Stimulated activated CD8-positive, alpha-beta memory T cell treated with anti-CD3 and anti-CD28 coated beads, Interleukin-7, amount 100 ng/mL, for 48 hours (primary cell): ENCODE data around the gene NUMBL.

Source experiments
- DNase-seq, 2 donors: peaks; one replicate each; pipeline ENCODE4 v3.0.0-alpha.2; 2020; ENCODE audit warnings: low read depth in 1 of 2; ENCODE audit errors: extremely low read depth in 1 of 2

The NUMBL gene

DNA sequence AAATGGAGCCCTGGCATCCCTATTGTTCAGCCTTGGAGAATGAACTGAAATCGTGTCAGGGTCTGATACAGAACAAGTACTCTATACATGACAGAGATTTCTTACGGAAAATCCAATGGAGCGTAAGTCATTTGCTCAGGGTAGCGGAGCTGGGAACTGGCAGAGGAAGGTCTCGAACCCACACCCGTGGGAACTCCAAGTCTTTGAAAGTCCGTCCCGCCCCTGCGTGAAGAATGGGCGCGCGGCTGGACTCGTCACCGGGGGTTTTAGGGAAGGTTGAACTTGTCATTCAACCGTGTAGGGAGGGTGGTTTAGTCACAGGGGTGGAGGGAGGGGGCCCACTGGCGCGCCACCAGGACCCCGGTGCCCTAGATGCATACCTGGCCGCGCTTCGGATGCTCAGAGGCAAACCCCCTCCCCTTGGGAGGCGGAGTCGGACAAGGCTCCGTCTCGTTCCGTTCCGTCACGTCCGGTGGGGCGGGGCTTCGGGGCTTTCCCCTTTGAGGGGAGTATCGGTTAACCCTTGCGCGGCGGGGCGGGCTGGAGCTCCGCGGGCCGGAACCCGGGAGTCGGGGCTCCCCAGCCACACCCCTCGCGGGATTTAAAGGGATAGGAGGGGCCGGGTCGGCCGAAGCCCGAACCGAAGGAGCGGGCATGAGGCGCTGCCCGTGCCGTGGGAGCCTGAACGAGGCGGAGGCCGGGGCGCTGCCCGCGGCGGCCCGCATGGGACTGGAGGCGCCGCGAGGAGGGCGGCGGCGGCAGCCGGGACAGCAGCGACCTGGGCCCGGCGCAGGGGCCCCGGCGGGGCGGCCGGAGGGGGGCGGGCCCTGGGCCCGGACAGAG lies 26.3 kb upstream of the NUMBL start, which contains the start of the genes COQ8B and ITPKC:
Gene COQ8B (minus strand): TSS at position 405 of the 843 bp plus-strand sequence. CDS start 2,254 bp downstream, outside the sequence.
Gene ITPKC (plus strand): TSS at position 631 of the 843 bp plus-strand sequence. CDS start 24 bp downstream, at position 655.
- DNase-seq, result peak; percentile 99 to 100

DNA sequence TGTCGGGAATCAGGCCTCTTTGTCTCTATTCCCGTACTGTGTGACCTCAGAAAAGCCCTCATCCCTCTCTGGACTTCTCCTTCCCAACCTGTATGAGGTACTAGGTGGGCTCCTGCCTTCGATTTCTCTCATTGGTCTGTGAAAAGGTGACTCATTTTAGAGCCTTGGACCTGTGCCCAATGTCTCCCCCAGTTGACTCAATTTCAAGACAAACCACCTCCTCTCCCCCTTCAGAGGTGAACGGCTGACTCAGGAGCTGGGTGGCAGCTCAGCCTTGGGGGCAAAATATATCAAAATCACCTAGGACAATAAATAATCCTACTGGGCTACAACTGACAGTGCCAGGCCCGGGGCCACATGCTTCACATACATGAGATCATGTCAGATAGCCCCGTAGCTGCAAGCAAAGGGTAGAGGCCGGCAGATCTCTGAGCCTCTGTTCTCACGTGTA lies 25.6 kb upstream of the NUMBL start:
- peak; percentile 39 to 80 for DNase-seq

DNA sequence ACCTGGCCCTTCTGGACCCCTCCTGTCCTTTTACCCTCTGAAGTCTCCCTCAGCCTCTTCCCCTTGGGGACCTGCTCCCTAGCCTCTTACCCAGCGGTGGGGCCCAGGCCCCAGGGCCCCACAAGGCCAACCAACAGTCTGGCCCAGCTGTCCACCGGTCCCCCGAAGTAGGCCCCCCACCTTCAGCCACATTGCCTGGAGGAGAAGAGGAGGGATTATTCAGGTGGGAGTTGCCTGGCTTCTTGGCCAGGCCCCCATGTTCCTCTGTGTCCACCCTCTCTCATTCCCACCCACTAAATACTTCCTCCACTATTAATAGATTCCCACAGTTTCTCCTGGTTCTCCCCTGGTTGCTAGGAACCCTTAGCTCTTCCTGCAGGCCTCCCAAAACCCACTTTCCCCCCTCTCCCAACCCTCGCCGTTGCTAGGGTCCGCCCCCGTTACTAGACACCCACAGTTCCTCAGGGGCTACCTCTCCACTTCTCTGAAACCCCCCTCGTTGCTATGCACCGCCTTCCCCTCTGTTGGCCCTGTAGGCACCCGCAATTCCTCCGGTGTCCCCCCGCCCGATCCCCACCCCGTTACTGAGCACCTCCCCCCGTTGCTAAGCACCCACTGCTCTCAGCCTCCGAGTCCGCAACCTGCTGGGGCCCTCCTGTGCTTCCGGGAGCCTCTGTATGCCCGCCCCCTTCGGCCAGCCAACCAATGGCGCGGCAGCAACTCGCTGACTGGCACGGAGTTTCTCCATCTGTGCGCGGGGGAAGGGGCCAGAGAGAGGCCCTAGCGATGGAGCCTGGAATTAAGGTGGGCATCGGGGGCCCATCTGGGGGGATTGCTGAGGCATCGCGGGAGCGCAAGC lies 24.2 kb upstream of the NUMBL start:
- peak; percentile 86 to 90 for DNase-seq

DNA sequence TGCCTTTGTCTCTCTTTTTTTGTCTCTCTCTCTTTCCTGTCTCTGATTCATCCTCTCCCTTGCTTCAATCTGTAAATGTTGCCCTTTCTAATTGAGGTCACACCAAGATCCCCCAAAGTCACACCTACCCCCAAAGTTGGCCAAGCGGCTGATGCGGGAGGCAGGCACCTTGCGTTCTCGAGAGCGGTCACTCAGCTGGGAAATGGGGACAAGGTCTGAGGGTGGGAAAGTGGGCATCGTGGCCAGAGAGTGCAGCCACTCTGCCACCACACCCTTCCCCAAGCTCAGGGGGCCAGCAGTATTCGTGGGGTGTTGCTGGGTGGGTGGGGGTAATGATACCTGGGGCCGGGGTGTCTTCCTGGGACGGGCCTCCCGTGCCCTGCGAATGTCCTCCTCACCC lies 23.5 kb upstream of the NUMBL start:
- DNase-seq, result no peak

DNA sequence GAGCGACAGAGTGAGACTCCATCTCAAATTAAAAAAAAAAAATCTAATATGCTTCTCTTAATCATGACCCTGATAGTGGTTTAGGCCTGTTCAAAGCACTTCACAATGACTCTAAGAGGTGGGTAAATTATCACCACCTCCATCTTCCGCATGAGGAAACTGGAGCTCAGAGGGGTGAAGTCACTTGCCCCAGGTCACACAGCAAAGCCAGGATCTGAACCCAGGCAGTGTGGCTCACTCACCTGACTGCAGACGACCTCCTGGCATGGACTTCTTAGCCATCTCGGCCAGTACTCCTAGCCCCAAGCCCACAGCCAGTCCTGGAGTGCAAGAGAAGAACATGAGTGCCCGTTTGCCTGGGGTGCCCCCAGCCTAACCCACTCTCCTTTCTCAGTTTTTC lies 19.4 kb upstream of the NUMBL start:
- no peak for DNase-seq

DNA sequence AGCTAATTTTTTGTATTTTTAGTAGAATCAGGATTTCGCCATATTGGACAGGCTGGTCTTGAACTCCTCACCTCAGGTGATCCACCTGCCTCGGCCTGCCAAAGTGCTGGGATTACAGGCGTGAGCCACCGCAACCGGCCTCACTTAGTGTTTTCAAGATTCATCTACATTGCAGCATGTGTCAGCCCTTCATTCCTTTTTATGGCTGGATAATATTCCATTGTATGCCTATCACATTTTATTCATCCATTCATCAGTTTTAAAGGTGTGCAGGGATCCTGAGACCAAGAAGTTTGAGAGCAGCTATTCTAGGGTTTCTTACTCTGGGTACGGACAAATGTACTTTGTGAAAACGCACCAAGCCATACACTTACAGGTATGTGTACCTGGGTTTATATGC lies 17.2 kb upstream of the NUMBL start:
- DNase-seq, result no peak

DNA sequence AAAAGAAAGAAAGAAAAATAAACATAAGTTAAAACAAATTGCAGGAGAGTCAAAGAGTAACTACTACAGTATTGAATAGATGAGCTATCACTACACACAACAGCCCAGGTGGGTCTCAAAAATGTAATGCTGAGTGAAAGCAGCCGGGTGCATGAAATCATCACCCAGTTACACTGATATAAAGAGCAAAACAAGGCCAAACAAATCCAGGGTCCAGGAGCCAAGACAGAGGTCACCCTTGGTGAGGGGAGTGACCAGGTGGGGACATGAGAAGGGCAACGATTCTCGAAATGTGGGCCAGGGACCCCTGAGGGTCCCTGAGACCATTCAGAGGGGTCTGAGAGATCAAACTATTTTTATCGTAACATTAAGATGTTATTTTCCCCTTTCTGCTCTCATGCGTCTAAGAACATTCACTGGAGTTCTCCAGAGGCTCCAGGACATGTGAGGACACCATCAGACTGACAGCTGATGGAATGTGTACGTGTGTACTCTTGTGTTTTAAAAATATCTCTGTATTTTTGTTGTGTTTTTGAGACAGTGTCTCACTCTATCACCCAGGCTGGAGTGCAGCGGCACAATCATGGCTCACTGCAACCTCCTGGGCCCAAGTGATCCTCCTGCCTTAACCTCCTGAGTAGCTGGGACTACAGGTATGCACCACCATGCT lies 15.6 kb upstream of the NUMBL start:
- no peak for DNase-seq

DNA sequence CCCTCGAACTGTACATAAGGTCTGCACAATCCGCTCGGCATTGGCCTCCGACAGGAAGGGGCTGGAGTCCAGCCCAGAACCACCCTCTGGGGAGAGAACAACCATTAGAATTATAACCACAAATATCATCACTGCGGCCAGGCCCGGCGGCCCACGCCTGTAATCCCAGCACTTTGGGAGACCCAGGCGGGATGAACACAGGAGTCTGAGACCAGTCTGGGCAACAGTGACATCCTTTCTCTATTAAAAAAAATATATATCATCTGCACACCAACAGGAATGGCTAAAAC lies 14.9 kb upstream of the NUMBL start:
- no peak for DNase-seq

DNA sequence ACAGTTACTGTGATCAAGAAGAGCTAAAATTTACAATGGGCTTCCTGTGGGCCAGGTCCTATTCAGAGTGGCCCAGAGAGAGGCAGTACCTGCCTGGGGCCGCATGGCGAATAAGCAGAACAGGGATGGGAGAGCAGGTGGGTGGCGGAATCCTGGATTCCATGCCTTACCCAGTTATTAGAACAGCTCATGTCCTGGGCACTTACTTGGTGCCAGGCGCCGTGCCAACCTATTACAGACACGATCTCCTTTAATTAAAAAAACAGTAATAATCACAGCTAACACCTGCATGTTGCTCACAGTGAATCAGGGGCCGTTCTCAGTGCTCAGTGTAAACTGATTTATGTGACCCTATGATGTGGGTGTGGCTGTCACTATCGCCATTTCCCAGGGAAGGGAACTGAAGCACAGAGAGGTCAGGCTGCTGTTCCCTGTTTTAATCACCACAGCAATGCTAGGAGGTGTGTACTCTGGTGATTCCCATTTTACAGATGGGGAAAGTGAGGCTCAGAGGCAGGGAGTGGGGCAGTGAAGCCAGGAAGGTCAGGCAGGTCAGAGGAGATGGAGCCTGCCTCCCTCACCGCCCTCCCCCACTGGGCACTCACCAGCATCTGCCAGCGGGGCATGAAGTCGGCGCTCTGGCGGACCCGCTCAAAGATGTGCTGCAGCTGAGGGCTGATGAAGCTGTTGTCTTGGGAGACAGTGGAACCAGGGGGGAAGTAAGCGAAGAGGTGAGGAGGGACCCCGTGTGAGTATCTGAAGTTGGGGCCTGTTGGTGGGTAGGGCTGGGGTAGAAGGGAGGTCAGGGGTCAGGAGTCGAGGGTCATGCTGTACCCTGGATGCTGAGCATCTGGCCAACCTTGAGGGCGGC lies 14.3 kb upstream of the NUMBL start:
- DNase-seq, result no peak

DNA sequence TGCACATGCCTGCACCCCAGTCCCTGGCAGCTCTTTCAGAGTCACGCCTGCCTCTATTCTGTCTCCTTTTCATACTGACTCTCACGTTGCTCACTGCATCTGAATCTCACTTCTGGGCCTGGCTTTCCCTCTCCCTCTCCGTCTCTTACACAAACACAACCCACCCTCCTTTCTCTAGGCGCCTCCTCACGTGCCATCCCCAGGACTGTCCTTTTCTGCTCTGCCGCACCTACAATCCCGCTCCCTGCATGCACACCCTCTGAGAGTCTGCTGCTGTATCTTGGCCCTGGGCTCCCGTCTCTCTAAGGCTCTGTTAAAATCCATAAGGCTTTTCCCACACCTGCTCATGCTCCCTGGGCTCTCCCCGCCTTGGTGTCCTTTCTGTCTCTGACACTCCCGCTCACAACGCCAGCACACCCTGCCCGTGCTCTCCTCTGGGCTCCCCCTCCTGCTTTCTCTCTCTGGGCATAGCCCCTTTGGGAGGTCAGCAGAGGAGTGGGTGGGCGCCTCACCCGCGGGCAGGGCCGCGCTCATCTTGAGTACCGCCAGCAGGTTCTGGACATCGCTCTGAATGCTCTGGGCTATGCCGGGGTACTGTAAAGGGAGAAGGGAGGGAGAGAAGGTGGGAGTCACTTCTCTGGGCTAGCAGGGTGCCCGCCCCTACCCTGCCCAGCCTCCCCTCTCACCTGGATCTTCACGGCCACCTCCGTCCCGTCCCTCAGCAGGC lies 12.7 kb upstream of the NUMBL start:
- DNase-seq, result no peak

DNA sequence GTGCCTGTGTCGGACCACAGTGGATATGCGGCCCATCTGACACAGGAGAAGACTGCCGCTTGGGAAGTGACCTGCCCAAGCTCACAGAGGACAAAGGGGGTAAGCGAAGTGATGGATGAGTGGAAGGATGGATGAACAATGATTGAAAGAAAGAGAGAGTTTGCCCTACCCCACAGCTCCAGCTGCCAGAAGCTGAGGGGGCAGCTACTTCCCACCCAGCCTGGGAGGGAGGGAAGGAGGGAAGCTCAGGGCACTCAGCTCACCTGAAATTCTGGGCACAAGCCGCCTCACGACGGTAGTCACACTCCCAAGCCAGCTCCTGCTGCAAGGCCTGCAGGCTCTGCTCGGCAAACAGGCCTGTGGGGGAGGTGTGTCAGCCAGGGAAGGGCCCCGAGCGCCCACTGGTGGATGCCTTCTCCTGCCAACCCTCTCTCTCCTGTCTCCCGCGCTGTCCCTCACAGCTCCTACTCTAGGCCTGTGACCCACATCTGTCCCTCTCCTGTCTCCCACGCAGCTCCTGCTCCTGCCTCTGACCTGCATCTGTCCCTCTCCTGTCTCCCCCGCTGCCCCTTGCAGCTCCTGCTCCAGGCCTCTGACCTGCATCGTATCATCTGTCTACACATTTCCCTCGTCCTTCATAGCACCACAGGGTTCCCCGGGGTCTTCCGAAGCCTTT lies 12.0 kb upstream of the NUMBL start:
- DNase-seq, result no peak

DNA sequence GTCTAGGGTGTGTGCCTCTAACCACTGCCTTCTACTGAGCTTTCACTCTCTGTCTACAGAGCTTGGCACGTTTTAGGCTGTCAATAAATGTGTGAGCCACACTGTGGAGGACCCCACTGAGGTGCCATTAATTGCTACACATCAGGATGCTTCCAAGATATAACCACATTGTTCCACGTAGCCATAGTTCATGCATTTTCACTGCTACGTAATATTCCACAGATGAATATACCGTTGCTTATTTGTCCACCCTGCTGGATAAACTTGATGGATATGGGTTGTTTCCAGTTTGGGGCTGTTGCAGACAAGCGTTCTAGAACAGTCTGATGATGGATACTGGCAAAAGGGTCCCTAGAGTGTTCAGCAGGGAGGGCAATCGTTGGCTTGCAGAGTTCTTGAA lies 11.3 kb upstream of the NUMBL start:
- no peak for DNase-seq

DNA sequence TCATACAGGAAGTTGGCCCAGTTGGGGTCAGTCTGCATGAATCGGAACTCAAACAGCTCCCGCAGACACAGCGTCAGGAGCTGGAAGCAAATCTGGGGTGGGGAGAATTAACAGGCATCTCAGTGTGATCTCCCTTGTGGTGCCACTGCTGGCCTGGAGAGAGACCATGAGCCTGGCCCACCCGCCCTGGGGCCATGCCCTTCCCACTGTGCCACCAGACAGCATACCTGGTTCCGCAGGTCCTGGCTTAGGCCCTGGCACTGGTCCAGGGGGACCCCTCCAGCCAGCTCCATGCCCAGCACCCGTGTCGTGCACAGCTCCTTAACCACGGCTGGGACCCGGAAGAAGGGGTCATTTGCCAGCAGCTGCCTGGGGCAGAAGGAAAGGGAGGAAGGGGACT lies 9.6 kb upstream of the NUMBL start:
- DNase-seq, result no peak

DNA sequence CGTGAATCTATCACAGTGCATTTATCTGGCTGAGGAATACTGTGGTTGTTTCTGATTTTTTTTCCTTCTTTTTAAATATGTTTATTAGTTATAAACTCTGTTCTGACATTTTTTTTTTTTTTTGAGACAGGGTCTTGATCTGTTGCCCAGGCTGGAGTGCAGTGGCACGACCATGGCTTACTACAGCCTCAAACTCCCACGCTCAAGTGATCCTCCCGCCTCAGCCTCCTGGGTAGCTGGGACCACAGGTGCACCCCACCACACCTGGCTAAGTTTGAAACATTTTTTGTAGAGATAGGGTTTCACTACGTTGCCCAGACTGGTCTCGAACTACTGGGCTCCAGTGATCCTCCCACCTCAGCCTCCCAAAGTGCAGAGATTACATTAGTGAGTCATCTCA lies 6.6 kb upstream of the NUMBL start:
- no peak for DNase-seq

DNA sequence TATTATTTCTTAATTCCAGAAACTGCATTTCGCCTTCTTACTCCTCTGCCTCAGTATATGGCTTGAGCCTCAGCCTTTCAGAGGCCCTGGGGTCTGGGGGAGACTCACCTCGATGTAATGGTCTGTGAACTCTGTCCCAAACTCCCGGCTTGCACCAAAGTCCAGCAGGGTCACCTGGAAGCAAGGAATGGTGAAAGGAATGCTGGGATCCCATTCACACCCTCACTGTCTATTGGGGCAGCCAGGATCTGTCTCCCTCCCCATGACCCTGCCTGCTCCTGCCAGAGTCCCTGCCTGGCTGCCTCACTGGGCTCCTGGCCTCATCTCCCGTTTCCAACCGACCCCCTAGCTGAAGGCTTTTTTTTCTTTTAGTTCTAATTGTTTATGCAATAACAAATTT lies 5.4 kb upstream of the NUMBL start:
- no peak for DNase-seq

DNA sequence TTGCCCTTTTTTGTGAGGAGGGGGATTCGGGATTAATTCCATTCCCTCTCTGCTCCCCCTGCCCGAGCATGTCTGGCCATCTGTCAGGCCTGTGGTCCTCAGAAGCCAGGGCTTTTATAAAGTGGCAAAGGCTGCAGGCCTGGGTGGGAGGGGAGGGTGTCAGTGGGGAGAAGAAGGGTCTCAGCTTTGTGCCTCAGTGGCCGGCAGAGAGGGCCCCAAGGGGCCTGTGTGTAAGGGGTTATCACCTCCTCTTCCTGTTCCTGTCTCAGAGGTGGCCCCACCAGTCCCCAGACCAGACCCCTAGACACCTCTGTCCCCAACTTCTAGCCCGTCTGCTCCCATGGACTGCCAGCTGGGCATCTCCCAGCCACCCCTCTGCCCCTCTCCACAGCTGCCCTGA lies 3.4 kb upstream of the NUMBL start:
- DNase-seq, result no peak

DNA sequence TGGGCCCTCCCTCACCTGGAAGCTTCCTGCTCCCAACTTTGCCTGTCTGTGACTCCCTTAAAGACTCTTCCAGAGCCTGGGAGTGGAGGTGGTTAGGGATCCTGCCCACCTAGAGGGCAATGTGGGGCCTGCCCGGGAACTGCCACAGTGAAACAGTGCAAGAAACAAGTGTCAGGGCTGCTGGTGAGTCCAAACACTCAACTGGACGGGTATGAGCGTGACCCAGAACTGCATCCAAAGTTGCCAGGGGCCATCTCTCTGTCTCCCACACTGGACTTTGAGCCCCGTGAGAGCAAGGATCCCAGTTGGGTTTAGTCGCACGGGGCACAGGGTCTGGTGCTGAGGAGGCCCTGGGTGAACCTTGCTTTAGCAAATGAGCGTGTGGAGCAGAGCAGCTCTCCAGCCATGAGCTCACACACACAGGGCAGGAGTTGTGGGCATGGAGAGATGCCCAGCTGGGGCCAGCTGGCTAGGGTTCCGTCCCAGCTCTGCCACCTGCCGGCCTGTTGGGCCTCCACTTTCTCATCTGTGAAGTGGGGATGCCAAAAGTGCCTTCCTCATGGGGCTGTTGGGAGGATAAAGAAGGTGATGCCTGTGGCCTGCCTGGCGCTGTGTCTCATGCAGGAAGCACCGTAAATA lies 2.8 kb upstream of the NUMBL start:
- DNase-seq, result no peak

DNA sequence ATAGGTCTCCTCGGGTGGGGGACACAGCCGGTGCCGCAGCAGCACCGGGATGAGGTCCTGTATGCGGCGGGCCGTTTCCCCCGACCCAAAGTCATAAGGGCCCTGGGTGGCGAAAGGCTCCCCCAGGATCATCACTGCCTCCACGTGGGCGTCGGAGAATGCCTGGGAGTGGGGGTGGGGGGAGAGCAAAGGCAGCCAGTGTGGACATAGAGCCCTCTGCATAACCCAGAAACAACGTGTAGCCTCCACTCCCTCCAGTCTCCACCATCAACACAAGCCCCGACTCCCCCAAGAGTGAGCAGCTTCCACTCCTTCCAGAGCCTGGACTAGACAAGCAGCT lies 1.7 kb upstream of the NUMBL start:
- no peak for DNase-seq
